Measurements from ENCODE around the gene WFDC10B.
"Not testable (repeated sequence)": the region's sequence is repeated elsewhere in the genome, so short reads cannot be mapped to it uniquely, and the experiment has no call there.

WFDC10B gene

DNA sequence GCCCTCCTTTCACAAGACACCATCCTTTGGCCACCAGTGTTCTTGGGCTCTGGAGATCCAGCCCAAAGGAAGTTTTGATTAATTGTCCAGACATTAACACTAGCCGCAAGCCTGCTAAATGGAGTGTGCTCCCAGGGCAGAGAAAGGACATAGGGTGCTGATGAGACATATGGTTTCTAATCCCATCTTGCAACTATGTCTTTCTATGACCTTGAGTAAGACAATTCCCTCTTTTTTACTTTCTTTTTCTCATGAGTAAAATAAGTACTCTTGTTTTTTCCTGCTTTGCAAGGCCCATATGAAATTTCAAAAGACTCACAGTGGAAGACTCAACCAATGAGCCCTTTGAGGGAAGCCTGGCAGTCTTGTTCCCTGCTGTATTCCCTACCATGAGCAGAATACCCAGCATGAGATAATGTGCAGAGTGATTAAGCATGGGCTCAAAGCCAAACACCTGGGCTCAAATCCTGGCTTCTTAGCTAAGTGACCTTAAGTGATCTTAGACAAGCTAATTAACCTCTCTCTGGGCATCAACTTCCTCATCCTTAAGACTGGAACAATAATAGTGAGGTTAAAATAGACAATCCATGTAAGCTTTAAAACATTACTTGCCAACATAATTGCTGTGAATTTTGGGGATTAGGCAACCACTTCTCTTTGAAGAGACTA is at the start of gene WFDC10B:
Gene WFDC10B (minus strand): TSS at position 51 of the 669 bp plus-strand sequence. CDS start 19,027 bp downstream, outside the sequence.
- no peak for DNase-seq (ENCODE audit: low spot score)

DNA sequence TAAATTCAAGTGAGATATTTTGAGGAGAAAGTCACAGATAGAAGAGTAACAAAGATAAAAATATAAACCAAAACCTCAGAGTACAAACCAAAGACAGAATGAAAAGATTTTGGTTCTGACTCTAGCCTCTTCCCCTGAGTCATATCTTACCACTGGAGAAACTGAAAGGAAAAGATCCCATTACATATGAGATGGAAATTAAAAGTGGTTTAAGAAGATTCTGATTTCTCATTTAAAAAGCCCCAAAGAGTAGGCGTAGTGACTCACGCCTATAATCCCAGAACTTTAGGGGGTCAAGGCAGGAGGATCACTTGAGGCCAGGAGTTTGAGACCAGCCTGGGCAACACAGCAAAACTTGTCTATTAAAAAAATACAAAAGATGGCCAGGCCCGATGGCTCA is 47.9 kb upstream of the WFDC10B start:
- DNase-seq (ENCODE audit: low spot score): no peak

DNA sequence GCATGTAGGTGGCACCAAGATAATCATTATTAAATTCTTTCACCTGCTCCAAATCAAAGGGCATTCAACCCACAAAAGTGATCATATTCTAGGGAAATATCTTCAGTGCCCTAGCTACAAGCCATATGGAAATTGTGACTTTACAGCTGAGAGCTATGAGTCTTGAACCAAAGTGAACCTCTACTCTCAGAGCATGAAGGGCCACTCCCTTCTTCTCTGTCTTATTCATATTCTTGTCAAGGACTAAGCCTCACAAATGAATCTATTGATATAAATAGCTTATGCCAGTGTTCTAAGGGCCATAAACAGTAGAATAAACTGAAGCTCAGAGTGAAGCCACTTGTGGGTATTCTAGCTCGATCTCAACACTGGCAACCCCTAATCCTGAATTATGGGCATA is 46.9 kb upstream of the WFDC10B start:
- no peak for DNase-seq (ENCODE audit: low spot score)

DNA sequence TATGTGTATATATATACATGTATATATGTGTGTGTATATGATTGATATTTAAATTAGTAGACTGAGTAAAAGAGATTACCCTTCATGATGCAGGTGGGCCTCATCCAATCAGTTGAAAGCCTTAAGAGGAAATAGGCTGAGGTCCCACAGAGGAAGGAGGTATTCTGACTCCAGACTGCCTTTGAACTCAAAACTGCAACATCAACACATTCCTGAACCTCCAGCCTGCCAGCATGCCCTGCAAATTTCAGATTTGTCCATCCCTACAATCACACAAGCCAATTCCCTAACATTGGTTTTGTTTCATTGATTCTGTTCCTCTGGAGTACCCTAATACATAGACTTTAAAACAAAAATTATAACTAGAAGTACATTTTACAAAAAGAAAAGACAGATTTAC is 40.2 kb upstream of the WFDC10B start:
- no peak for DNase-seq (ENCODE audit: low spot score)

DNA sequence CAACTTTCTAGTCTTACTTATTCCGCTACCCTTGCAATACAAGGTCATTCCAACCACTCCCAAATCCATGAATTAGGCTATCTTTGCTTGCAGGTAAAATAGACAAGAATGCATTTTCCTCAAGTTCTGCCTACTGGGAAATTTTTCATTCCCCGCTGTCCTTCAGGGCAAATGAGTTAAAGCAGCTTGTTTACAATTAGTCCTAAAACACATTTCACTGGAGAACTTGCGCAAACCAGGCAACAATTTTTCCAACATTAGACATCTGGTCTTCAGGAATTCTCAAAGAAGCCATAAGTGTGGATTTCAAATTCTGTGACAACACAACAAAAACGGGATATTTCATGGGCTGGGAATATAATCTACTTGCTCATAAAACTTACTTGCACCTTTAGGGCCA is 37.8 kb upstream of the WFDC10B start:
- DNase-seq (ENCODE audit: low spot score): no peak

DNA sequence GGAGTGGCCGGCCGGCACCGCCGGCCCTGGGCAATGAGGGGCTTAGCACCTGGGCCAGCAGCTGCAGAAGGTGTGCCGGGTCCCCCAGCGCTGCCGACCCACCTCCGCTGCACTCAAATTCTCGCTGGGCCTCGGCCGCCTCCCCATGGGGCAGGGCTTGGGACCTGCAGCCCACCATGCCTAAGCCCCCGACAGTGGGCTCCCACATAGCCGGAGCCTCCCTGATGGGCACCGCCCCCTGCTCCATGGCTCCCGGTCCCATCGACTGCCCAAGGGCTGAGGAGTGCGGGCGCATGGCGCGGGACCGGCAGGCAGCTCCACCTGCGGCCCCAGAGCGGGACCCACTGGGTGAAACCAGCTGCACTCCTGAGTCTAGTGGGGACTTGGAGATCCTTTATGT is 31.2 kb upstream of the WFDC10B start:
- DNase-seq (ENCODE audit: low spot score): no peak

DNA sequence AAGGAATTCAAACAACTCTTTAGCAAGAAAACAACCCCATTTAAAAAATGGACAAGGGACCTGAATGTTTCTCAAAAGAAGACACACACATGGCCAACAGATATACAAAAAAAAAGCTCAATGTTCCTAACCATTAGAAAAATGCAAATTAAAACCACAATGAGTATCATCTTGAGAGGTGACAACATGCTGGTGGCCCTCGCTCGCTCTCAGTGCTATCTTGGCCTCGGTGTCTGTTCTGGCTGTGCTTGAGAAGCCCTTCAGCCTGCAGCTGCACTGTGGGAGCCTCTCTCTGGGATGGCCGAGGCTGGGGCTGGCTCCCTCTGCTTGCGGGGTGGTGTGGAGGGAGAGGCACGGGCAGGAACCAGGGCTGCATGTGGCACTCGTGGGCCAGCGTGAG is 30.7 kb upstream of the WFDC10B start:
- no peak for DNase-seq (ENCODE audit: low spot score)

DNA sequence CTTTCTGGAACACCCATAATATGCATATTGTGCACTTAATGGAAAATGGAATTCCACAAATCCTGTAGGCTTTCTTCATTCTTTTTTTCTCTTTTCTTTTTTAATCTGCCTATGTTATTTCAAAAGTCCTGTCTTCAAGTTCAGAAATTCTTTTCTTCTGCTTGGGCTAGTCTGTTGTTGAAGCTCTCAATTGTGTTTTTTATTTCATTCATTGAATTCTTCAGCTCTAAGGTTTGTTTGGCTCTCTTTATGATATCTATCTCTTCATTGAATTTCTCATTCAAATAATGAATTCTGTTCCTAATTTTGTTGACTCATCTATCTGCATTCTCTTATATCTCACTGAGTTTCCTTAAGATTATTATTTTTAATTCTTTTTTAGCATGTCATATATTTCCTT is 27.4 kb upstream of the WFDC10B start:
- no peak for DNase-seq (ENCODE audit: low spot score)

DNA sequence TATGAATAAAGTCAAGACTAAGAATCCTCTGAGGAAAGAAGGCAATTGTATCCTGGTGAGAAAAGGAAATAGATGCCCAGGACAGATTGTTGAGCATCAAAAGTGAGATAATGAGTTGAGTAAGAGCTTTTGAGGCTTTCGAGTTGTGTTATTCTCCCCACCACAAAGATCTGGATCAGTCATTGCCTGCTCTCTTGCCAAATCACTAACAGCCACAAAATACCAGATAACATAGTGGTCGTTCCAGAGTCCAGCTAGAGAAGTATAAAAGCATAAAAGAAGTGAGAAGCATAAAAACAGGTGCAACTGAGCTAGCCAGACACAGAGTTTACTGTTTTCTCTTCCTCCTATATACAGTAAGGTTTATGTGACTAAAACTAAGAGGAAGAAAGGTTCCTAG is 22.2 kb upstream of the WFDC10B start:
- DNase-seq (ENCODE audit: low spot score): no peak

DNA sequence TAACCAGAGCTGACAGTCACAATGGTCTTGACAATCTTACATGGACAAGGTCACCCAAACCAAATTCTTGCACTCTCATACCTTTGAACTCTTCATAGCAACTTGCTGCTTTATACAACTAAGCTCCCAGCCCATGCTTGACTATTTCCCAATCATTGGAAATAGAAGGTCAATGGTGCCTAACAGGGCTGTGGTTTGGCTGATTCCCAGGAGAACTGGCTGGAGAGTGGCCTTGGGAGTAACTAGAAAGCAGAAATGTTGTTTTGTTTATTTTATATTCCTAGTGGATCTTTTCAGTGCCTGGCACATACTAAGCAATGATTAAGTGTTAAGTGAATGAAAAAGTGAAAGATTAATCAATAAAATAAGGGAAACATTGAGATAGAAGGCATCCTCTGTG is 20.3 kb upstream of the WFDC10B start:
- no peak for DNase-seq (ENCODE audit: low spot score)

DNA sequence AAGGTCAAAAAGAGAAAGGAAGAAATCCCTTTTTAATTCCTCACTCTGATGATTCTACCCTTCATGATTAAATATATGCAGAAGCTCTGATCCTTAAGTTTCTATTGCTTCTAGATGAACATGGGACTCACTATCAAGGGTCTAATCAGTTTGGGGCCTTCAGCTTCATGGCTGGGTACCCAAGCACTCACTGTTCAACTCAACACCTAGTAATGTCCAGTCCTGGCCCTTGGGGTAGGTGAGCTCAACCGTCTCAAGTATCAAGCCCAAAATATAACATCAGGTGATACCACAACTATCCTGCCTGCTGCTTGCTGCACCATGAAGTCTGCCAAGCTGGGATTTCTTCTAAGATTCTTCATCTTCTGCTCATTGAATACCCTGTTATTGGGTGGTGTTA is 17.2 kb upstream of the WFDC10B start, which contains the start of gene SPINT4:
Gene SPINT4 (plus strand): TSS at position 301 of the 400 bp plus-strand sequence. CDS start 21 bp downstream, at position 322.
- no peak for DNase-seq (ENCODE audit: low spot score)

DNA sequence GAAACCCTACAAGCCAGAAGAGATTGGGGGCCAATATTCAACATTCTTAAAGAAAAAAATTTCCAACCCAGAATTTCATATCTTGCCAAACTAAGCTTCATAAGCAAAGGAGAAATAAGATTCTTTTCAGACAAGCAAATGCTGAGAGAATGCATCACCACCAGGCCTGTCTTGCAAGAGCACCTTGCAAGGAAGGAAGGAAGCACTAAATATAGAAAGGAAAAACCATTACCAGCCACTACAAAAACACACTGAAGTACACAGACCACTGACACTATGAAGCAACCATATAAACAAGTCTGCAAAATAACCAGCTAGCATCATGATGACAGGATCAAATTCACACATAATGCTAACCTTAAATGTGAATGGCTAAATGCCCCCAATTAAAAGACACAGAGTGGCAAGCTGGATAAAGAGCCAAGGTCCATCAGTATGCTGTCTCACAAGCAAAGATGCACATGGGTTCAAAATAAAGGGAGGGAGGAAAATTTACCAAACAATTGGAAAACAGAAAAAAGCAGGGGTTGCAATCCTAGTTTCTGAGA is 11.4 kb upstream of the WFDC10B start:
- not testable (repeated sequence) for DNase-seq (ENCODE audit: low spot score)

DNA sequence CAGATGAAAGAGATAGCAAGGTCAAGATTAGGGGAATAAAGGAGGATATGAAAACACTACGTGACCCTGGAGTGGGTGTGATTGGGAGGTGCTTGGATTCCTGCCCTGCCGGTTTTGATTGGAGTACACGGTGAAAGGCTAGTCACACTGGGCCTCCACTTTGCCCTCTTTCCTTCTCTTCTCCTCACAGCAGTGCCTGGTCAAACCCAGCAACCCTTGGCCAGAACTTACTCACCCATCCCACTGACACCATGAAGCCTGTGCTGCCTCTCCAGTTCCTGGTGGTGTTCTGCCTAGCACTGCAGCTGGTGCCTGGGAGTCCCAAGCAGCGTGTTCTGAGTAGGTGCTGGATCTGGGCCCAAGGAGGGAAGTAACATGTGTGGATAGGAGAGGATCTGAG is 2.9 kb downstream of the WFDC10B start, which contains the start of gene WFDC13:
Gene WFDC13 (plus strand): TSS at position 166 of the 400 bp plus-strand sequence. CDS start 86 bp downstream, at position 252.
- no peak for DNase-seq (ENCODE audit: low spot score)

DNA sequence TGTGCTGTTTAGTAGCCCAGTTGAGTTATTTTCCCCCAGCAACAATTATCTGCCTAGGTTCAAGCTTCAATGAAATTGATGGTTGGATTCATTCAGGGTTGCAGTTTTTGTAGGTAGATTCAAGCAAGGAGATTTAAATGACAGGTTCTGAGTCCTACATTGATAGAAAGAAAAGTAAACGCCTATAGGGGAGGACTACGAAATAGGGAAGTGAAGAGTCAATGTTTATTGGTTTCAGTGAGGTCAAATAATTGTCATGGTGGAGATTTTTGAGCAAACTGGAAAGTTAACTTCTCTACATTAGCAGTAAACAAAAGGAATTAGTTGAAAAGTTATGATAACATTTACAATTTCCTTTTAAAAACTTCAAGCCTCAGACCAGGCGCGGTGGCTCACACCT is 3.7 kb downstream of the WFDC10B start:
- DNase-seq (ENCODE audit: low spot score): no peak

DNA sequence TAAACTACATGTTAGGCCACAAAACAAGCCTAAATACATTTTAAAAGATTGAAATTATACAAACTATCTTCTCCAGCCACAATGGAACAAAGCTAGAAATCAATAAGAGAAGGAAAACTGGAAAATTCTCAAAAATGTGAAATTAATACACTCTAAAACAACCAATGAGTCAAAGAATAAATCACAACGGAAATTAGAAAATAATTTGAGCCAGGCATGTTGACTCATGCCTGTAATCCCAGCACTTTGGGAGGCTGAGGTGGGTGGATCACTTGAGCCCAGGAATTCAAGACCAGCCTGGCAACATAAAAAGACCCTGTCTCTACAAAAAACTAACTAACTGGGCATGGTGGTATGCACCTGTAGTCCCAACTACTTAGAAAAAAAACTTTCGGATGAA is 9.3 kb downstream of the WFDC10B start:
- DNase-seq (ENCODE audit: low spot score): no peak

DNA sequence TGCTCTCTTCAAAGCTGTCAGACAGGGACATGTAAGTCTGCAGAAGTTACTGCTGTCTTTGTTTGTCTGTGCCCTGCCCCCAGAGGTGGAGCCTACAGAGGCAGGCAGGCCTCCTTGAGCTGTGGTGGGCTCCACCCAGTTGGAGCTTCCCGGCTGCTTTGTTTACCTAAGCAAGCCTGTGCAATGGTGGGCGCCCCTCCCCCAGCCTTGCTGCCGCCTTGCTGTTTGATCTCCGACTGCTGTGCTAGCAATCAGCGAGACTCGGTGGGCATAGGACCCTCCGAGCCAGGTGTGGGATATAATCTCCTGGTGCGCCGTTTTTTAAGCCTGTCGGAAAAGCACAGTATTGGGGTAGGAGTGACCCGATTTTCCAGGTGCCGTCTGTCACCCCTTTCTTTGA is 11.5 kb downstream of the WFDC10B start:
- not testable (repeated sequence) for DNase-seq (ENCODE audit: low spot score)

DNA sequence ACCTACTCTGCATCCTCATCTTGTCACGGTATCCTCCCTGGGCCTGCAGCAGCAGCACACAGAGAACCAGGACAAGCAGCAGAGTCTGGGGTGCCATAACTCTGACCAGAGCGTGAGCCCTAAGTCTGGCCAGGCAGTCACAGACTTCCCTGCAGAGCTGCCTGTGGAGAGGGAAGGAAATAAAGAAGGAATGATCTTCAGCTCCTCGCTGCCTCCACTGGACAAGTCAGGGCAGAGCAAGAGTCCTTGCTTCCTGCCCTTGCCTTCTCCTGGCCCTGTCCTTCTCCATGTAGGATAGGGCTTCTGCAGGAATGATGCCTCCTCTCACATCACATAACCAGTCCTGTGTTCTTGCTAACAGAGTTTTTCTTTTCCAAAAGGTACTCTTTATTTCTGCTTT is 18.9 kb downstream of the WFDC10B start:
- no peak for DNase-seq (ENCODE audit: low spot score)

DNA sequence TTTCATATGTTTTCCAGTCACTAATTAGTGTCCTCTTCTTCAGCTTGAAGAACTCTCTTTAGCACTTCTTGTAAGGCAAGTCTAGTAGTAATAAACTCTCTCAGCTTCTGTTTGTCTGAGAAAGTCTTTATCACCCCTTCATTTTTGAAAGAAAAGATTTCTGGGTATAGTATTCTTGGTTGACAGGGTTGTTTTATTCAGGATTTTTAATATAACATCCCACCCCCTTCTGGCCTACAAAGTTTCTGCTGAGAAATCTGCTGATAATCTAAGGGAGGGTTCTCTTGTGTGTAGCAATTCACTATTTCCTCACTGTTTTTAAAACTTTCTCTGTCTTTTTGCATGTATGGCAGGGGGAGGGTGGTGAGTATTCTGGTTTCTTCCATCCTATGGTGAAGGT is 25.2 kb downstream of the WFDC10B start:
- no peak for DNase-seq (ENCODE audit: low spot score)

DNA sequence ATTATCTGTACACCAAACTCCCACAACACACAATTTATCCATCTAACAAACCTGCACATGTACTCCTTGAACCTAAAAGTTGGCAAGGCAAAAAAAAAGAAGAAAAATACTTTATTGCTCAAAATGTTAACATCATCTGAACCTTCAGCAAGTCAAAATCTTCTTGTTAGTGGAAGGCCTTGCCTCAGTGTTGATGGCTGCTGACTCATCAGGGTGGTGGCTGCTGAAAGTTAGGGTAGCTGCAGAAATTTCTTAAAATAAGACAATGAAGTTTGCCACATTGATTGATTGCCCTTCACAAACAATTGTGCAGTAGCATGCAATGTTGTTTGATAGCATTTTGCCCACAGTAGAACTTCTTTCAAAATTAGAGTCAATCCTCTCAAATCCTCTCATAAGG is 32.1 kb downstream of the WFDC10B start:
- no peak for DNase-seq (ENCODE audit: low spot score)

DNA sequence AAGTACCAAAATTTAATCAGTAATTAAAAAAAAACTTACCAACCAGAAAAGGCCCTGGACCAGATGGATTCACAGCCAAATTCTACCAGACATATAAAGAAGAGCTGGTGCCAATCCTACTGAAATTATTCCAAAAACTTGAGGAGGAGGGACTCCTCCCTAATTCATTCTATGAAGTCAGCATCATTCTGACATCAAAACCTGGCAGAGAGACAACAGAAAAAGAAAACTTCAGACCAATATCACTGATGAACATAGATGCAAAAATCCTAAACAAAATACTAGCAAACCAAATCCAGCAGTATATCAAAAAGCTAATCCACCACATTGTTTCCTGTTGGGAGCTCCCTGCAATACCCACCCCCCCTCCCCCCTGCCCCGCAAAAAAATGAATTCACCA is 34.7 kb downstream of the WFDC10B start, which contains the start of gene WFDC11:
Gene WFDC11 (minus strand): TSS at position 101 of the 400 bp plus-strand sequence. CDS start 19,639 bp downstream, outside the sequence.
- no peak for DNase-seq (ENCODE audit: low spot score)

DNA sequence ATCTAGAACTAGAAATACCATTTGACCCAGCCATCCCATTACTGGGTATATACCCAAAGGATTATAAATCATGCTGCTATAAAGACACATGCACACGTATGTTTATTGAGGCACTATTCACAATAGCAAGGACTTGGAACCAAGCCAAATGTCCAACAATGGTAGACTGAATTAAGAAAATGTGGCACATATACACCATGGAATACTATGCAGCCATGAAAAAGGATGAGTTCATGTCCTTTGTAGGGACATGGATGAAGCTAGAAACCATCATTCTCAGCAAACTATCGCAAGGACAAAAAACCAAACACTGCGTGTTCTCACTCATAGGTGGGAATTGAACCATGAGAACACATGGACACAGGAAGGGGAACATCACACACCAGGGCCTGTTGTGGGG is 47.8 kb downstream of the WFDC10B start:
- DNase-seq (ENCODE audit: low spot score): not testable (repeated sequence)

DNA sequence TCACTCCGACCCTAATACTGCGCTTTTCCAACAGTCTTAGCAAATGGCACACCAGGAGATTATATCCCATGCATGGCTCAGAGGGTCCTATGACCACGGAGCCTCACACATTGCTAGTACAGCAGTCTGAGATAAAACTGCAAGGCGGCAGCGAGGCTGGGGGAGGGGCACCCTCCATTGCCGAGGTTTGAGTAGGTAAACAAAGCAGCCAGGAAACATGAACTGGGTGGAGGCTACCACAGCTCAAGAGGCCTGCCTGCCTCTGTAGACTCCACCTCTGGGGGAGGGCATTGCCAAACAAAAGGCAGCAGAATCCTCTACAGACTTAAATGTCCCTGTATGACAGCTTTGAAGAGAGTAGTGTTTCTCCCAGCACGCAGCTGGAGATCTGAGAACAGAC is 53.1 kb downstream of the WFDC10B start:
- not testable (repeated sequence) for DNase-seq (ENCODE audit: low spot score)

DNA sequence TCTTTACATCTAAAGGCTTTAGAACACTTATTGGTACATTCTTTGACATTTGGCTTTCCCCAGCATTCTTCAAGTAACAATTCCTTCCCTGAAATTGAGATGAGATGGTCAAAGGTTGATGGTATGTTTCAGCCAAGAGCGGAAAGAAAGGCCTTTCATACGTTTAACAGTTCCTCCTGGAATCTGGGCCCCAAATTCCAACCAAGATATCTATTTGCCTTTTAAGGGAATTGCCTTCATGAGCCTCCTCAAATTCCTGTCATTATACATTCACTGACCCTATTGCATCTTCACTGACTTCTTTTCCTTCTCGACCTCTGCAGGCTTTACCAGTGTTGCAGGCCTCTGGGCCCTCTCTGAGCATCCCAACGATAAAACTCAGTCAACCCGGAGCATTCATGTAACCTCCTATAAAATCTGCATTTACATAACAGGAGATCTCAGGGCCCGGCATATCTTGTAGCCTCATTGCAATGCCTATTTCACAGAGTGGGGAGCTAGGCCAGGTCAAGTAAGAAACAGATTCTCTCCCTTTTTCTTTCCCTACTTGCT is 55.4 kb downstream of the WFDC10B start:
- DNase-seq (ENCODE audit: low spot score): no peak
